Peyer's patch (tissue), 4 donors: ENCODE results near the gene ZNF282. TPM values are rescaled to one million over a fixed set of nuclear protein-coding genes. Genes with fewer than 3 reads are reported as not detected.

Source experiments
- DNase-seq, 3 donors: peaks; one replicate each; pipeline ENCODE4 v3.0.0-alpha.2; 2017 to 2019
- H3K27ac ChIP-seq, 4 donors: fragments of 200-600 bp; sonication (generic); one replicate each; pipeline ENCODE4 v1.5.1; 2016 to 2019
- H3K27me3 ChIP-seq, 2 donors: fragments of 200-600 bp; sonication (generic); one replicate each; pipeline ENCODE4 v1.5.1; 2019
- H3K36me3 ChIP-seq, 3 donors: fragments of 200-600 bp; sonication (generic); one replicate each; pipeline ENCODE4 v1.5.1; 2016 to 2019
- H3K4me1 ChIP-seq, 4 donors: fragments of 200-600 bp; sonication (generic); one replicate each; pipeline ENCODE4 v1.5.1; 2016 to 2019
- H3K4me3 ChIP-seq, 4 donors: fragments of 200-600 bp; sonication (generic); 1 replicate in 3 of 4; 2 replicates in 1 of 4; pipeline ENCODE4 v1.5.1; 2016 to 2019; ENCODE audit warnings: mild to moderate bottlenecking in 1 of 4
- H3K9me3 ChIP-seq, 4 donors: fragments of 200-600 bp; sonication (generic); one replicate each; pipeline ENCODE4 v1.5.1; 2016 to 2019; ENCODE audit warnings: mild to moderate bottlenecking in 1 of 4
- POLR2A ChIP-seq, 2 donors: fragments of 450-650 bp; IDR thresholded peaks; one replicate each; pipeline ENCODE4 v1.5.1; 2017; ENCODE audit warnings: antibody characterized with exemption in 2 of 2, mild to moderate bottlenecking in 2 of 2, moderate library complexity in 2 of 2
- total RNA-seq, 4 donors: library from RNA; depleted of rRNA; stranded (reverse); fragments of >200 nt; gene quantifications; one replicate each; pipeline ENCODE4 v1.1.0, GENCODE V29; 2016
- TF ChIP-seq, protein P1 (sequence below), 6 experiments: fragments of 450-650 bp in 4 of 6; fragments of 200-600 bp in 2 of 6; sonication (generic) in 1 of 6; IDR thresholded peaks; one replicate each; pipeline ENCODE4 v1.5.1; 2017 to 2019; ENCODE audit warnings: antibody characterized with exemption in 6 of 6, mild to moderate bottlenecking in 3 of 6, moderate library complexity in 1 of 6

Gene ZNF282
- total RNA-seq, 4 donors from 2014 or later = 22.8 to 37.3 (median 31.7) TPM

DNA sequence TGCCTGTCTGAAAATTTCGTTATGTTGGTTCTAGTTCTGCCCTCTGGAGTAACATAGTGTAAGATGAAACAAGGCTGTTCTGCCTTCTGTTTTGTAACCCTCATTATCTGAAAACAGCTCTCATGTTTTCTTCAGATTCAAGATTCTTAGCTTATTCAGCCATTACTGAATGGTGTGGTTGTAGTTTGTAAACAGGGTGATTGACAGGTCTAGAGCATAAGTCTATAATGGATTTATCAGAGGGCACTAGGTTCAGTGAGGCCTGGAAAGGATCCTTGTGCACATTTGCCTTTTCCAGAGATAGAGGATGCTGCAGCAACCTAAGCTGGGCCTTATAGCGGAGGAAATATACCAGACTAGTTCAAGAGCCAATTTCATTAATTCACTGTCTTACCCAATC lies 42.0 kb upstream of the ZNF282 start:
- no peak for DNase-seq
- Histone ChIP-seq H3K9me3 (no peaks in the 10 kb centered on the region), H3K27me3 (no peaks in the 10 kb centered on the region), H3K36me3 (peaks cover 0 to 18% (median 0%) of the 10 kb centered on the region in 3 donors), H3K4me3 (no peak overlapping the region), H3K27ac (no peak overlapping the region), H3K4me1 (peaks cover 0 to 14% (median under 1%) of the 10 kb centered on the region in 4 donors)
- TF ChIP-seq, protein P1, sequence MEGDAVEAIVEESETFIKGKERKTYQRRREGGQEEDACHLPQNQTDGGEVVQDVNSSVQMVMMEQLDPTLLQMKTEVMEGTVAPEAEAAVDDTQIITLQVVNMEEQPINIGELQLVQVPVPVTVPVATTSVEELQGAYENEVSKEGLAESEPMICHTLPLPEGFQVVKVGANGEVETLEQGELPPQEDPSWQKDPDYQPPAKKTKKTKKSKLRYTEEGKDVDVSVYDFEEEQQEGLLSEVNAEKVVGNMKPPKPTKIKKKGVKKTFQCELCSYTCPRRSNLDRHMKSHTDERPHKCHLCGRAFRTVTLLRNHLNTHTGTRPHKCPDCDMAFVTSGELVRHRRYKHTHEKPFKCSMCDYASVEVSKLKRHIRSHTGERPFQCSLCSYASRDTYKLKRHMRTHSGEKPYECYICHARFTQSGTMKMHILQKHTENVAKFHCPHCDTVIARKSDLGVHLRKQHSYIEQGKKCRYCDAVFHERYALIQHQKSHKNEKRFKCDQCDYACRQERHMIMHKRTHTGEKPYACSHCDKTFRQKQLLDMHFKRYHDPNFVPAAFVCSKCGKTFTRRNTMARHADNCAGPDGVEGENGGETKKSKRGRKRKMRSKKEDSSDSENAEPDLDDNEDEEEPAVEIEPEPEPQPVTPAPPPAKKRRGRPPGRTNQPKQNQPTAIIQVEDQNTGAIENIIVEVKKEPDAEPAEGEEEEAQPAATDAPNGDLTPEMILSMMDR (IDR thresholded peaks at IDR 0.05) = no peak
- TF ChIP-seq POLR2A (IDR thresholded peaks at IDR 0.05) = no peak

DNA sequence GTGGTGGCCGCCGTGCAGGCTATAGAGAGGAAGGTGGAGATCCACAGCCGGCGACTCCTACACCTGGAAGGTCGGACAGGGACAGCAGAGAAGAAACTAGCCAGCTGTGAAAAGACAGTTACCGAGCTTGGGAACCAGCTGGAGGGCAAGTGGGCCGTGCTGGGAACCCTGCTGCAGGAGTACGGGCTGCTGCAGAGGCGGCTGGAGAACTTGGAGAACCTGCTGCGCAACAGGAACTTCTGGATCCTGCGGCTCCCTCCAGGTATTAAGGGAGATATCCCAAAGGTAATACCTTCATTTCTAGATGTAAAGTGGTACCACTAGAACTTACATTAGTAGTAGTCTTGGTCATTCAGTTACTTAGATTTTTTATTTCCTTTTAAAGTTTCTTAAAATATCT lies 41.3 kb upstream of the ZNF282 start:
- peaks cover 0 to 7% (median 0%) of the 10 kb centered on the region in 4 donors for H3K4me1 ChIP-seq
- no peak overlapping the region for H3K27ac ChIP-seq
- no peaks in the 10 kb centered on the region for H3K9me3 ChIP-seq
- no peak overlapping the region for H3K4me3 ChIP-seq
- DNase-seq = no peak
- TF ChIP-seq, protein P1 (IDR thresholded peaks at IDR 0.05) = no peak
- no peak for TF ChIP-seq POLR2A (IDR thresholded peaks at IDR 0.05)
- H3K27me3 ChIP-seq = no peaks in the 10 kb centered on the region
- H3K36me3 ChIP-seq = peaks cover 0 to 20% (median 0%) of the 10 kb centered on the region in 3 donors

DNA sequence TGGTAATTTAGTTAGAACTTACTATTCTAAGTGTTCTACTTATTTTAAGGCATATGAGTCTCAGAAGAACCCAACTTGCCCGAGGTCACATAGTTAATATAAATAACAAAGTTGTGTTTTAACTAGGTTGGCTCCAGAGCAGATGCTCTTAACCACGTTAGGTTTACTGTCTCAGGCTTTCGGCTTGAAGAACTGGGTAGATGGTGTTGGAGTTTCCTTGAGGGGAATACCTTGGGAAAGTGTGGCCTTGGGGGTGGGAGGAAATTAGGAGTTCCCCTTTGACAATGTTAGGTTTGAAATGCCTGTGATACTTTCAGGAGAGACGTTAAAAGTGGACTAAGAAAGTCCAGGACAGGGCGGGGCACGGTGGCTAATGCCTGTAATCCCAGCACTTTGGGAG lies 38.4 kb upstream of the ZNF282 start:
- DNase-seq = no peak
- Histone ChIP-seq H3K4me1 (no peaks in the 10 kb centered on the region), H3K4me3 (no peak overlapping the region), H3K36me3 (peaks cover 0 to 31% (median 0%) of the 10 kb centered on the region in 3 donors), H3K27me3 (no peaks in the 10 kb centered on the region), H3K9me3 (no peaks in the 10 kb centered on the region), H3K27ac (no peak overlapping the region)
- TF ChIP-seq, protein P1 (IDR thresholded peaks at IDR 0.05) = no peak

DNA sequence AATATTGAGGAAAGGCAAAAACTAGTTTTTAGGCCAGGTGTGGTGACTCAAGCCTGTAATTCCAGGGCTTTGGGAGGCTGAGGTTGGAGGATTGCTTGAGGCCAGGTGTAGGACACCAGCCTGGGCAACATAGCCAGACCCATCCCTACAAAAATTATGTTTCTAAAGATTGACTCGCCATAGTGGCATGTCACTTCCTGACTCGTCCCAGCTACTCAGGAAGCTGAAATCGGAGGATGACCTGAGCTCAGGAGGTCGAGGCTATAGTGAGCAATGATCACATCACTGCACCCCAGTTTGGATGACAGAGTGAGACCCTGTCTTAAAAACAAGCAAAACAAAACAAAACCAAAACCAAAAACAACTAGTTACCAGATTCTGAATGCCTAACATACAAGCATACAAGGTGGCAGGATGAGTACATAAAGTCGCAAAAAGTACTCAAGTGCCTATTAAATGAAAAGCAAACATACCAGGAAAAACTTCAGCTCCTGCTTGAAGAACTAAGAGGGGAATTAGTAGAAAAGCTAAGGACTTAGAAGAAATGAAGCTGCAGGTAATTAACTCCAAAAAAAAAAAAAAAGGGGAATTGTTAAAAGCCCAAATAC lies 34.0 kb upstream of the ZNF282 start:
- no peak overlapping the region for H3K27ac ChIP-seq
- no peak for DNase-seq
- peaks cover 0 to 39% (median 0%) of the 10 kb centered on the region in 3 donors for H3K36me3 ChIP-seq
- H3K4me1 ChIP-seq = no peaks in the 10 kb centered on the region
- no peak for TF ChIP-seq POLR2A (IDR thresholded peaks at IDR 0.05)
- TF ChIP-seq, protein P1 (IDR thresholded peaks at IDR 0.05) = no peak
- H3K27me3 ChIP-seq = no peaks in the 10 kb centered on the region
- no peaks in the 10 kb centered on the region for H3K9me3 ChIP-seq
- no peak overlapping the region for H3K4me3 ChIP-seq

DNA sequence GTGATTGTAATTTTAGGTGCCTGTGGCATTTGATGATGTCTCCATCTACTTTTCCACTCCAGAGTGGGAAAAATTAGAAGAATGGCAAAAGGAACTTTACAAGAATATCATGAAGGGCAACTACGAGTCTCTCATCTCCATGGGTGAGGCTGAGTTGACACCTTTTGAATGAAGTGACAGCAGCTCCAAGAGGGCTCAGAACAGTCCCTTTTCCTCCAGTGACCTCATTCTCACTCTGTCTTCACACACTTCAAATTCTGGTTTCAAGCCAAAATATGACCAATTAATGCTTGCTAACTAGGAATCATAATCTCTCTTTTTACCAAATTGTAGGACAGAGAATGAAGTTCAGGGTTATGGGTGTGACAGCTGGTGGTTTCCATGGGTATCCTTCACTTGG lies 29.2 kb upstream of the ZNF282 start:
- no peak overlapping the region for H3K27ac ChIP-seq
- no peaks in the 10 kb centered on the region for H3K27me3 ChIP-seq
- peaks cover 0 to 64% (median 3%) of the 10 kb centered on the region in 3 donors for H3K36me3 ChIP-seq
- no peak for DNase-seq
- H3K4me1 ChIP-seq = no peaks in the 10 kb centered on the region
- H3K9me3 ChIP-seq = no peaks in the 10 kb centered on the region
- TF ChIP-seq, protein P1 (IDR thresholded peaks at IDR 0.05) = no peak
- no peak for TF ChIP-seq POLR2A (IDR thresholded peaks at IDR 0.05)
- no peak overlapping the region for H3K4me3 ChIP-seq
